SHP77 (cell line): ENCODE results near the gene CD248.

Experiments used
- DNase-seq, 2 experiments: peaks; one replicate each; lab custom pipeline; 2025; lab: John Stamatoyannopoulos, UW

The CD248 gene

GRCh38 chr11:66340596-66341501, 24.0 kb upstream of the CD248 start:
- no peak for DNase-seq

DNA sequence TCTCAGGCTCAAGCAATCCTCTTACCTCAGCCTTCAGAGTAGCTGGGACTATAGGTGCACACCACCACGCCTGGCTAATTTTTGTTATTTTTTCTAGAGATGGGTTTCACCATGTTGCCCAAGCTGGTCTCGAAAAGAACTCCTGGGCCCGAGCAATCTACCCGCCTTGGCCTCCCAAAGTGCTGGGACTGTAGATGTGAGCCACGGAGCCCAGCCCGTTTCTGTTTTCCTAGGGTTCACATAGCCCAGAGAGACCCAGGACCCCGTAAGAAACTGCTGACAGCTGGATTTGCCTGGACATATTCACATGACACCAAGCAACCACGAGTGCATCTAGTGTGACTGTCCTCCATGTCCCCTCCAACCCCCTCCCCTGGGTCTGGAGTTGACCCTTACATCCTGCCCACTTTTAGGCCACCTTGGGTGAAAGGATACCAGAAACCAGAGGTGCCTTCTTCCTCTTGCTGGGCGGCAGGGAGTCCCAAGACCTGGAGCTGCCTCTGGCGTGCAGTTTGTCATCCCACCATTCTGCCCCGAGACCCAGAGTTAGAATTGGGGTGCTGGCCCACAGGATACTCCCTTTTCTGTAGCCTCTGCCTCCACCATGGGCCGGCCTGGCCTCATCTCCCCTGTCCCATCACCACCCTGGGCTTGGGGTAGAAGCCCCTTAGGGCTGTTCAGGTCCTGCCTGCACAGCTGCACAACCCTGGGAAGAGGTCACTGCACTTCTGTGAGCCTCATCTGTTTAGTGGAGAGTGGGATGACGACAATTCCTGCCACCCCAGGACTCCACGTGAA, 23.0 kb upstream of the CD248 start:
- DNase-seq: no peak

GRCh38 chr11:66339162-66339675, 22.4 kb upstream of the CD248 start:
- DNase-seq: no peak

GRCh38 chr11:66338276-66339161, 21.7 kb upstream of the CD248 start:
- DNase-seq: no peak

DNA sequence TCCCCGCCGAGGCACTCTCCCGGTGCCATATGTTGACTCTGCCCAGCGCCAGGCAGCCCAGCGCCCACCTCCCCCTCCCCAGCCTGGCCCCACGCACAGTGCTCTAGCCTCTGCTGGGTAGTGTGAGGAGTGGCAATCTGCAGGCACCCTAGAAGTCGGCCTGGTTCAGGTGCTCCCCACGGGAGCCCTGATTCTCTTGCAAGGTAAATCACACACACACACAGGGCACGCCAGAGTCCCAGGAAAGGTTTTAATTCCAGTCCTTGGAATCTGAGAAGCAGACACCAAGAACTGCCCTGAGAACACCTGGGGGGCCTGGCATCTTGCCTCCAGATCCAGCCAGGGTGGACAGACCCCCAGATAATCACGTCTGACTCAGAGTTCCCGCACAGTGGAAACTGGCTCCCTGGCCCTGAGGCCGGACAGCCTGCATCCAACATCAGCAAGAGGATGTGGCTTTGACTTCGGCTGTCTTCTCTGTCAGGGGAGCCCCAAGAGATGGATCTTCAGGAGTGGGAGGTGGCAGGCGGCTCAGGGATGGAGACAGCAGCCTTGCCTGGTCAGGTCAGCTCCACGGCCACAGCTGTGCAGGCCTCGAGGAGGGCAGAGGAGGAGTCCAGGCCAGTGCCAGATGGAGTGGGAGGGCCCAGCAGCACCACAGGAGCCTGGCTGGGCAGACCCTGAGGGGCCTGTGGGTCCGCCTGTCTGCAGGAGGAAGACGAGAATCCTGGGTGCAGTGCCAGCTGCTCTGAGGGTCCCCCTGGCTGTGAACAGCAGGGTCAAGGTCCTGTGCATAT, 20.5 kb upstream of the CD248 start:
- no peak for DNase-seq

- DNase-seq: peak; percentile 86 to 89
Observed at GRCh38 chr11:66336234-66337102, 19.6 kb upstream of the CD248 start, which contains the start of gene RIN1. Gene RIN1 (minus strand): TSS chr11:66336434. CDS start chr11:66336402, 32 bp downstream.

GRCh38 chr11:66335531-66336233, 18.8 kb upstream of the CD248 start:
- DNase-seq: peak in 1 of 2 experiments; percentile 53

- DNase-seq: no peak
Observed at GRCh38 chr11:66334605-66335442, 18.0 kb upstream of the CD248 start.

DNA sequence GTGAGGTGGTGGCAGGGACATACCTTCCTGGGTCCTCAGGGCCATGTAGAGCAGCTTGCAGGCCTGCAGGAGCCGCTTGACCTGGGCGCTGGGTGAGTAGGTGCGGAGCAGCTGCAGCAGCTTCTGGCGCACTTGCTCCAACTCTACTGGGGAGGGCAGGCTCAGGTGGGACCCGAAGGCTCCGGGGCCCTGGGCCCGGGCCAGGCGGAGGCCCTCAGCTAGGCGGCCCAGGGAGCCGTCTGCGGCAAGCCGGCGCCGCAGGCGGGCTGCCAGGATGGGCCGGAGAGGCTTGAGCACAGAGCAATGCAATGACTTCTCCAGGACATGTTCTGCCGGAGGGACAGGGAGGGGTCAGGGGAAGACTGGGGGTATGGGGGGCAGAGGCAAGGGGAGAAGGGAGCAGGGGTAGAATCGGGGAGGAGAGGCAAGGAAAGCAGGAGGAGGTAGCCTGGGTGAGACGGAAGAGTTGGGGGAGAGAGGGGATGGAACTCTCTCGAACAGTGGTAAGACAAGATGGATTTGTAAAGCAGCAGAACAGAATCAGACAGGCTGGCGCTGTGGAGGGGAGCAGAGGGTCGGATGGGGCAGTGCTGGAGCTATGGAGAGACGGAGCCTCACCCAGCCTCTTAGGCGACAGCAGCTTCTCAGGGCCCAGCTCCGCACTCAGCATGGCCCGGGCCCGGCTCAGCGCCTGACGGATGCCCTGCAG, 17.2 kb upstream of the CD248 start:
- no peak for DNase-seq

GRCh38 chr11:66333220-66333877, 16.5 kb upstream of the CD248 start:
- no peak for DNase-seq

DNA sequence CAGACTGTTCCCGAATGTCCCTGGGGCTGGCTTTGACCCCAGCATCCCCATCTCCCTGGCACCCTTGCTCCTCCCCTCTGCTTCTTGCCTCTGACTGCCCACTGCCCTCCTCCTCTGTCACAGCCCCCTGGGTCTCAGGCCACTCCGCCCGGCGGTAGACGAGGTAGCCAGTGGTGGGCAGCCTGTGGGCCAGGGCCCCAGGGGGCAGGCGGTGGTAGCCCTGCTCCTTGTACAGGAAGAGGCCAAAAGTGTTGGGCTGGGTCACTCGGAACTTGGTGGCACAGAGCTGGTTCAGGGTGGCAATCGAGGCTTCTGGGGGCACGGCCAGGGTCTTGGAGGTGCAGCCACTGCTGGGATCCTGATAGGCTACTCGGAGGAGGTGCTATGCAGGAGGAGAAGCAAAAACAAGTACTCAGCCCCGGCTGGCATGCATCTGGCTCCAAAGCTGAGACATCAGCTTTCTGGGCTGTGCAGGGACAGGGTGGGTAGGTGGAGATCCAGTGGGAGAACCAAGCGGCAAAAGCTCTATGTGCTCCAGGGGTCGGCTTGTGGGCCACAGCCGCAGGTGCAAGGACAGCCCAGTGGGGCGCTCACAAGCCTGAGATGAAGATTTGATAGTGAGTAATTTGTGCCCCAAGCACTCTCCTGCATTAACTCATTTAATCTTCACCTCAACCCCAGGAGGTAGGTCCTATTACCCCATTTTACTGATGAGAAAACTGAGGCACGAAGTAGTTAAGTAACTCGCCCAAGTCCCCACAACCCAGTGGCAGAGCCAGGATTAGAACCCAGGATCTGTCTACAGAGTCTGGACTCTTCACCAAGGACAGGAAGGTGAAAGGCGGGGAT, 15.8 kb upstream of the CD248 start:
- no peak for DNase-seq

DNA sequence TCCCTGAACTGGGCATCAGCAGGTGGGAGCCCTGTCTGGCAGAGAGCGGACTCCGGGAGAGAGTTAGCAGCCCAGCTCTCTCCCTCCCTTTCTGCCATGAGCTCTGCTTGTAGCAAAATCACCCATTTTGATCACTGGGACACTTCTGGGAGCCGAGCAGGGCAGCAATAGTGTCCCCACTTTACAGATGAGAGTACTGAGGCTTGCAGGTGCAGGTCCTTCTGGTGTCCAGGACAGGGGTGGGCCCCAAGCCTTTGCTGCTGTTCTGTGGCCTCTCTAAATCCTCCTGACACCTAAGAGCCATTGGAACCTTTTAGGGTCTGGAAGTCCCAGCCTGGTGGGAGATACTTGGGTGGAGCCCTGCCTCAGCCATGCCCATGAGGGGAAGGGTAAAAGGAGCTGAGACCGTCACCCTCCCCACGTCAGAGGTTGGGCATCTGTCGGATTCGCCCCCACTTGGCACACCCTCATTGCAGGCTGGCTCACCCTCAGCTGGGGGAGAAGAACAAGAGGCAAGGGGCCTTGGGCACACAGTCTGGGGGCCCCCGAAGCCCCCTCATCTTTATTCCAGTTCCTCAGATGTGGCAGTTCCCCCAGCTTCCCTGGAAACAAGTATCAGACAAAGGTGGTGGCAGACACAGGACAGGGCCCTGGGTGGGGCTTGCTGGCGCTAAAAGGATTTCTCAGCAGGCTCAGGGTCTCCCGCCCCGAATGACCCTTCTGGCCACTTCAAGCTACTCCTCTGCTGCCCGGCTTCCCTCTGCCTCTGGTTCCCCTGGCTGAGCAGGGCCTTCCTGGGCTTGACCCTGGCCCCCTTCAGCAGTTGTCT, 14.9 kb upstream of the CD248 start:
- no peak for DNase-seq

DNA sequence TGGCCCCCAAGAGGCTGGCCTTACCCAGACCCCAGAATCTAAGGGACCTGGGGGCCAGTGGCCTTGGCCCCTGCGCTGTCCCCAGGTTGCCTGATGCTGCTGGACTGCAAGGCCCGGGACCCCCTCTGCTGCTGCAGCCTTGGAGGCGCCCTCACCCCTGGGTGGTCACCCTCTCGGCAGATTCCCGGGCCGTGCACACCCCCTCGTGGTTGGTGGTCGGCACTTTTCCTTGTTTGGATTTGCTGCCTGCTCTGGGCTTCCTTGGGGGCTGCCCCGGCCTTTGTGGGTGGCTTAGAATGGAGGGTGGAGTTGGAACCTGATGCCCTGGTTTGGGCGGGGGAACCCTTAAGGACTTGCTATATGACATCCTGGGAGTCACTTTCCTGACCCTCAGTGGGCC, 14.1 kb upstream of the CD248 start:
- no peak for DNase-seq

DNA sequence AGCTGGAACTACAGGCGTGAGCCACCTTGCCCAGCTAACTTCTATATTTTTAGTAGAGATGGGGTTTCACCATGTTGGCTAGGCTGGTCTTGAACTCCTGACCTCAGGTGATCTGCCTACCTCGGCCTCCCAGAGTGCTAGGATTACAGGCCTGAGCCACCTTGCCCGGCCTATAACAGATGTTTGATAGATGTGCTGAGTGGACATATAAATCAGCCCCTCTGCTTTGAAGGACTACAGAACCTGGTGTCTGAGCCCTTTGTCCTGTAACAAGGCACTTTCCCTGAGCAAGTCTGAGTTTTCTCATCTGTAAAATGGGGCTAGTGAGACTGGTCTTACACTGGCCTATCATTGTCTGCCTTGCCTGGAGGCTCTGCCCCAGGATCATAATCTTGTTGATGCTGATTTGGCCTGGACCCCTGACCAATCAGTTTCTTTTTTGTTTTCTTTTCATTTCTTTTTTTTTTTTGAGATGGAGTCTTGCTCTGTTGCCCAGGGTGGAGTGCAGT, 12.4 kb upstream of the CD248 start:
- no peak for DNase-seq
